Measurements from ENCODE around the gene PSD.
A peak's percentile ranks its signal among the peaks of the same experiment; 100 is the strongest.

The PSD gene

GRCh38 chr10:102408728-102409603 is 9.6 kb downstream of the PSD start:
- H3K36me3 ChIP-seq (ENCODE audit: insufficient read depth, low read length): no peaks in the 10 kb centered on the region
- H3K9ac ChIP-seq (ENCODE audit: low read depth, low read length): peak overlapping the region; percentile 41; the same call in 1 of the 2 replicates
- no peaks in the 10 kb centered on the region for H3K9me3 ChIP-seq (ENCODE audit: control insufficient read depth, insufficient read depth, low read length)
- peaks cover 21% of the 10 kb centered on the region for H3K4me1 ChIP-seq (ENCODE audit: insufficient read depth, low read length)

DNA sequence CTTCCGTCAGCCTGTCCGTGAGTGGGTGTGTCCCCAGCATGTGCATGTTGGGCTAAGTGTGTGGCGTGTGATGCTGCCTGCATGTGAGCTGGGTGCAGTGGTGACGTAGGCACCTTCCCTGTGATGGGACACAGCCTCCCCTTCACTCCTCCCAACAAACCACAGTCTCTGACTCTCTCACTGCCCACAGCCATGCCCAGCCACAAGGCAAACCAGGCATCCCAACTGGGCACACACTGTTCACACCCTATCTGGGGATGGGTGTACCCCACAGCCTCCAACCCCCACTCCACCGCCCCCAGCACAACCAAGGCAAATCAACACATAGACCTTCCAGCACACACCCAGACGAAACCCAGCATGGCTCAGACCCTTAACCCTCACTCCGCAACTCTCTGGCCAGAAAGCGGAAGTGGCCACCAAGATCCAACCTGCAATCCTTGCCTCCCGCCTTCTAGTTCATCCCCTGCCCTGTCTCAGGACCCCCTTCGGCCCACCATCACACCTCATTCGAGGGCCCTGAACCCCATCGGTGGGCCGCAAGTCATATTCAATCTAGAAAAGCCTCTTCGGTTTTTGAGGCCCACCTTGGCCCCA is 10.4 kb downstream of the PSD start:
- Histone ChIP-seq H3K4me1 (ENCODE audit: insufficient read depth, low read length) (peaks cover 18% of the 10 kb centered on the region; the same call in 1 of the 2 replicates), H3K36me3 (ENCODE audit: insufficient read depth, low read length) (no peaks in the 10 kb centered on the region), H3K9ac (ENCODE audit: low read depth, low read length) (peak overlapping the region; percentile 14; the same call in 1 of the 2 replicates), H3K9me3 (ENCODE audit: control insufficient read depth, insufficient read depth, low read length) (no peaks in the 10 kb centered on the region)

GRCh38 chr10:102407425-102408130 is 11.0 kb downstream of the PSD start:
- Histone ChIP-seq H3K4me1 (ENCODE audit: insufficient read depth, low read length) (peaks cover 15% of the 10 kb centered on the region; the same call in 1 of the 2 replicates), H3K9me3 (ENCODE audit: control insufficient read depth, insufficient read depth, low read length) (no peaks in the 10 kb centered on the region), H3K9ac (ENCODE audit: low read depth, low read length) (no peak overlapping the region), H3K36me3 (ENCODE audit: insufficient read depth, low read length) (no peaks in the 10 kb centered on the region)

- H3K9me3 ChIP-seq (ENCODE audit: control insufficient read depth, insufficient read depth, low read length): no peaks in the 10 kb centered on the region
- H3K4me1 ChIP-seq (ENCODE audit: insufficient read depth, low read length): peaks cover 17% of the 10 kb centered on the region; the same call in 1 of the 2 replicates
- no peaks in the 10 kb centered on the region for H3K36me3 ChIP-seq (ENCODE audit: insufficient read depth, low read length)
- no peak overlapping the region for H3K9ac ChIP-seq (ENCODE audit: low read depth, low read length)
Measured at GRCh38 chr10:102406815-102407214, 11.8 kb downstream of the PSD start.

DNA sequence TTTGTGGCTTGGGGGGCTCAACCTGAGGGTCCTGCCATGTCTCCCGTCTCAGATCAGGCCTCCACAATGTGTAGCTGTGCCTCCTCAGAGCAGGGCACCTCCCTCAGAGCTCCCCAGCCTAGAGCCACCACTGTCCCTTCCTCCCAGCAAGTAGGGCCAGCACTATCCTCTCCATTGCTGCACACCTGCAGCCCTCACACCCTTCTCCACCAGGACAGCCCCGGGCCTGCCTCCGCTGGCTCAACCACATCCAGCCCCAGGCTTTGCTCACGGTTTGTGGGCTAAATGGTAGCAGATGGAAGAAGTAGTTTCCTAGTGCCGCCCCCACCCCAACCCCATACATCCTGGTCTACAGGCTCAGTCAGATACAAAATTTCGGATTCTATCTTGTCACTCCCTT is 13.0 kb downstream of the PSD start:
- Histone ChIP-seq H3K36me3 (ENCODE audit: insufficient read depth, low read length) (no peaks in the 10 kb centered on the region), H3K9me3 (ENCODE audit: control insufficient read depth, insufficient read depth, low read length) (no peaks in the 10 kb centered on the region), H3K9ac (ENCODE audit: low read depth, low read length) (no peak overlapping the region), H3K4me1 (ENCODE audit: insufficient read depth, low read length) (peaks cover 13% of the 10 kb centered on the region; the same call in 1 of the 2 replicates)

DNA sequence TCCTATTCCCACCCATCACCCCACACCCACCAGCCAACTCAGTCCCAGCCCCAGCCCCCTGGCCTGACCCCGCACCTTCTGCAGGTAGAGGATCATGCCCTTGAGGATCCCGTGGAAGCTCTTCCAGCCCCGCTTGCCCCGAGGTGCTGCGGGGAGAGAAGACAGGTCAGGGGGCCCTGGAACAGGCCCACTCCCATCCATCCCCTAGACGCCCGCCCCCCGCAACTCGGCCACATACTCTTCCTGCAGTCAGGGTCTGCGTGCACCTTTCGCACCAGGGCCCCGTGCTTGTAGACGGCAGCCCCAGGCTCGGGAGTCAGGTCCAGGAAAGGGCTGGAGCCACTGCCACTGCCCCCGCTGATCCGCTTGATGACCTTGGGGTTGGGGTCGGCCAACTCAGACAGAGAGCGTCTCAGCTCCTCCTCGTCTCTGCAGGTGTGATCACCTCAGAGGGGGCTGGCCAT is 13.4 kb downstream of the PSD start:
- Histone ChIP-seq H3K4me1 (ENCODE audit: insufficient read depth, low read length) (peaks cover 13% of the 10 kb centered on the region; the same call in 1 of the 2 replicates), H3K36me3 (ENCODE audit: insufficient read depth, low read length) (no peaks in the 10 kb centered on the region), H3K9me3 (ENCODE audit: control insufficient read depth, insufficient read depth, low read length) (no peaks in the 10 kb centered on the region), H3K9ac (ENCODE audit: low read depth, low read length) (no peak overlapping the region)

DNA sequence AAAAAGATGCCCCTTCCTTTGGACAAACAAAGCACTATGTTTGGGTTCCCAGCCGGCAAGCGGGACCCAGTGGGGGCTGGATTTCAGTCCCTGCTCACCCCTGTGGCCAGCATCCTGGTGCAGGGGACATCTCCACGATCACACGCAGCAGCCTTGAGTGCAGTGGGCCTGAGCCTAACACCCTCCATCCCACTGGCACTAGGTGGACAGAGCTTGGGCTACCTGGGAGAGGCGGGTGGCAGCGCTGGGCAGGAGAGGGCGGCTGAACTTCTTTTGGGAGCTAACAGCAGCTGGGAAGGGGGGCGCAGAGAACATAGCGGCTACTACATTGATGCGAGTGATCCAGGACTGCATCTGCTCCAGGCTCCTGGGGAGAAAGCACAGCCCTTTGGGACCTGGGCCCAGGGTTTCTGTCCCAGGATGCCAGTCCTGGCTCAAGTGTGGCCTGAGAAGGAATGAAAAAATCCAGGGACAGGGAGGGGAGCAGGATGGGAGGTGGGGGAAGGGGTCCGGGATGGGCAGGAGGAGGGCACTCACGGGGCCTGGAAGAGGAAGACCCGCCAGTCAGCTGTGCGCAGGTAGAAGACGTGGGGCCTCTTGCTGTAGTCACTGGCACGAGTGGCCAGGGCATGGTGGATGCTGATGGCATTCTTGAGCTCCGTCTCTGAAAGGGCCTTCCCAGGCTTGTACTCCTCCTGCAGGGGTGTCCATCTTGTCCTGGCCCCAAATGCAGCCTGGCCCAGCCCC is 14.1 kb downstream of the PSD start:
- H3K36me3 ChIP-seq (ENCODE audit: insufficient read depth, low read length): no peaks in the 10 kb centered on the region
- no peaks in the 10 kb centered on the region for H3K9me3 ChIP-seq (ENCODE audit: control insufficient read depth, insufficient read depth, low read length)
- peaks cover 10% of the 10 kb centered on the region; the same call in 1 of the 2 replicates for H3K4me1 ChIP-seq (ENCODE audit: insufficient read depth, low read length)
- H3K9ac ChIP-seq (ENCODE audit: low read depth, low read length): no peak overlapping the region

GRCh38 chr10:102403115-102403514 is 15.5 kb downstream of the PSD start:
- Histone ChIP-seq H3K36me3 (ENCODE audit: insufficient read depth, low read length) (no peaks in the 10 kb centered on the region), H3K9me3 (ENCODE audit: control insufficient read depth, insufficient read depth, low read length) (no peaks in the 10 kb centered on the region), H3K4me1 (ENCODE audit: insufficient read depth, low read length) (peaks cover 9% of the 10 kb centered on the region; the same call in 1 of the 2 replicates), H3K9ac (ENCODE audit: low read depth, low read length) (no peak overlapping the region)

- no peaks in the 10 kb centered on the region for H3K9me3 ChIP-seq (ENCODE audit: control insufficient read depth, insufficient read depth, low read length)
- H3K9ac ChIP-seq (ENCODE audit: low read depth, low read length): no peak overlapping the region
- H3K4me1 ChIP-seq (ENCODE audit: insufficient read depth, low read length): peaks cover 9% of the 10 kb centered on the region; the same call in 1 of the 2 replicates
- H3K36me3 ChIP-seq (ENCODE audit: insufficient read depth, low read length): no peaks in the 10 kb centered on the region
Measured at GRCh38 chr10:102402512-102402896, 16.1 kb downstream of the PSD start.

DNA sequence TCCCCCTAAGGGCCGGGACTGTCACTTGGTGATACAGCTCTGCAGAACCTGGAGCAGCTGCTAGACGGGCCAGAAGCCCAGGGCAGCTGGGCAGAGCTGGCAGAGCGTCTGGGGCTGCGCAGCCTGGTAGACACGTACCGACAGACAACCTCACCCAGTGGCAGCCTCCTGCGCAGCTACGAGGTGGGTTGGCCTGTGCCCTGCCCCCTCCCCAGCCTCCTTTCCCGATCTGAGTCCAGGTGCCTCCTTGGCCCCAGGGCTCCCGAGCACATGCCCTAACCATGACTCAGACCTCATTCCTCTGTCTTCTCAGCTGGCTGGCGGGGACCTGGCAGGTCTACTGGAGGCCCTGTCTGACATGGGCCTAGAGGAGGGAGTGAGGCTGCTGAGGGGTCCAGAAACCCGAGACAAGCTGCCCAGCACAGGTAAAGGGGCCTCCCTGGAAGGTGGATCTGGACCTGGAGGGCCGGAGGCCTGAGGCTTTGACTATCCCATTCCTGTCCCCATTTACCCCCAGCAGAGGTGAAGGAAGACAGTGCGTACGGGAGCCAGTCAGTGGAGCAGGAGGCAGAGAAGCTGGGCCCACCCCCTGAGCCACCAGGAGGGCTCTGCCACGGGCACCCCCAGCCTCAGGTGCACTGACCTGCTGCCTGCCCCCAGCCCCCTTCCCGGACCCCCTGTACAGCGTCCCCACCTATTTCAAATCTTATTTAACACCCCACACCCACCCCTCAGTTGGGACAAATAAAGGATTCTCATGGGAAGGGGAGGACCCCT is 16.7 kb downstream of the PSD start:
- Histone ChIP-seq H3K36me3 (ENCODE audit: insufficient read depth, low read length) (no peaks in the 10 kb centered on the region), H3K9ac (ENCODE audit: low read depth, low read length) (no peak overlapping the region), H3K9me3 (ENCODE audit: control insufficient read depth, insufficient read depth, low read length) (no peaks in the 10 kb centered on the region), H3K4me1 (ENCODE audit: insufficient read depth, low read length) (peaks cover 9% of the 10 kb centered on the region; the same call in 1 of the 2 replicates)

DNA sequence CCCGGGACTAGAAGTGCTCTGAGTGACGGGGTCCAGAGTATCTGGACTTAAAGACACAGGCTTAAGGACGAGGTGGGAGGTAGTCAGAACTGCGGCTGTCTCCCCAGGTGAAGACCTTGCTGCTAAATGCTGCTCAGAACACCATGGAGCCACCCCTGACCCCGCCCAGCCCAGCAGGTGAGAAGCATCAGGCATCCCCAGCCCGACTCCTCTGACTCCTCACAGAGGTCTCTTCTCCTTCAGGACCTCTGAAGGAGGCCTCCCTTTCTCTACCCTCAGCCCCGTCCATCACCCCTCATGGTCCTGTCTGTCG is 17.3 kb downstream of the PSD start:
- H3K9me3 ChIP-seq (ENCODE audit: control insufficient read depth, insufficient read depth, low read length): no peaks in the 10 kb centered on the region
- no peak overlapping the region for H3K9ac ChIP-seq (ENCODE audit: low read depth, low read length)
- H3K36me3 ChIP-seq (ENCODE audit: insufficient read depth, low read length): no peaks in the 10 kb centered on the region
- peaks cover 9% of the 10 kb centered on the region; the same call in 1 of the 2 replicates for H3K4me1 ChIP-seq (ENCODE audit: insufficient read depth, low read length)

GRCh38 chr10:102400598-102401341 is 17.8 kb downstream of the PSD start:
- H3K36me3 ChIP-seq (ENCODE audit: insufficient read depth, low read length): no peaks in the 10 kb centered on the region
- peaks cover 9% of the 10 kb centered on the region; the same call in 1 of the 2 replicates for H3K4me1 ChIP-seq (ENCODE audit: insufficient read depth, low read length)
- H3K9me3 ChIP-seq (ENCODE audit: control insufficient read depth, insufficient read depth, low read length): no peaks in the 10 kb centered on the region
- no peak overlapping the region for H3K9ac ChIP-seq (ENCODE audit: low read depth, low read length)

- peaks cover 9% of the 10 kb centered on the region; the same call in 1 of the 2 replicates for H3K4me1 ChIP-seq (ENCODE audit: insufficient read depth, low read length)
- no peaks in the 10 kb centered on the region for H3K36me3 ChIP-seq (ENCODE audit: insufficient read depth, low read length)
- H3K9me3 ChIP-seq (ENCODE audit: control insufficient read depth, insufficient read depth, low read length): no peaks in the 10 kb centered on the region
- peak overlapping the region; percentile 45; the same call in 1 of the 2 replicates for H3K9ac ChIP-seq (ENCODE audit: low read depth, low read length)
Measured at GRCh38 chr10:102400076-102400475, 18.5 kb downstream of the PSD start.
